Measurements from ENCODE around the gene CYP26A1.

CYP26A1 gene

GRCh38 chr10:93076871-93077270, 3.2 kb downstream of the CYP26A1 start:
- H3K27ac ChIP-seq, result no peak overlapping the region
- DNase-seq, result no peak
- H3K36me3 ChIP-seq, result no peaks in the 10 kb centered on the region
- H3K27me3 ChIP-seq, result peaks cover 0 to 41% of the 10 kb centered on the region in 2 donors
- H3K9me3 ChIP-seq, result no peaks in the 10 kb centered on the region
- no peak for TF ChIP-seq CTCF (IDR thresholded peaks at IDR 0.05)
- intact Hi-C loops (cut with DNase I; ENCODE audit: low total_unique reads), result no loop called here
- H3K4me1 ChIP-seq, result peaks cover 0 to 43% (median 41%) of the 10 kb centered on the region in 4 donors
- no peak overlapping the region for H3K4me3 ChIP-seq

GRCh38 chr10:93077860-93078337, 4.2 kb downstream of the CYP26A1 start:
- TF ChIP-seq CTCF (IDR thresholded peaks at IDR 0.05), result no peak
- Histone ChIP-seq H3K27me3 (peaks cover 0 to 31% of the 10 kb centered on the region in 2 donors), H3K27ac (no peak overlapping the region), H3K9me3 (no peaks in the 10 kb centered on the region), H3K4me1 (peaks cover 0 to 32% (median 31%) of the 10 kb centered on the region in 4 donors), H3K36me3 (no peaks in the 10 kb centered on the region), H3K4me3 (no peak overlapping the region)
- no peak for DNase-seq
- intact Hi-C loops (cut with DNase I; ENCODE audit: low total_unique reads), result no loop called here

- H3K36me3 ChIP-seq, result no peaks in the 10 kb centered on the region
- peaks cover 0 to 13% (median 12%) of the 10 kb centered on the region in 4 donors for H3K4me1 ChIP-seq
- H3K9me3 ChIP-seq, result no peaks in the 10 kb centered on the region
- no peak overlapping the region for H3K27ac ChIP-seq
- intact Hi-C loops (cut with DNase I; ENCODE audit: low total_unique reads), result loop anchor here (5.0 to 10.0 kb wide), 2 partner anchors 207 to 275 kb away; no protein-coding TSS in a partner anchor
- H3K27me3 ChIP-seq, result peaks cover 0 to 12% of the 10 kb centered on the region in 2 donors
- no peak for DNase-seq
- no peak overlapping the region for H3K4me3 ChIP-seq
- no peak for TF ChIP-seq CTCF (IDR thresholded peaks at IDR 0.05)
Measured at GRCh38 chr10:93079663-93080349, 6.1 kb downstream of the CYP26A1 start.

- peak; percentile 85 to 86 for TF ChIP-seq CTCF (IDR thresholded peaks at IDR 0.05)
- intact Hi-C loops (cut with DNase I; ENCODE audit: low total_unique reads), result loop anchor here (5.0 to 10.0 kb wide), 2 partner anchors 207 to 274 kb away; no protein-coding TSS in a partner anchor
- Histone ChIP-seq H3K36me3 (no peaks in the 10 kb centered on the region), H3K27ac (no peak overlapping the region), H3K4me1 (peaks cover 0 to 9% (median 8%) of the 10 kb centered on the region in 4 donors), H3K27me3 (peaks cover 0 to 5% of the 10 kb centered on the region in 2 donors), H3K4me3 (no peak overlapping the region), H3K9me3 (no peaks in the 10 kb centered on the region)
- DNase-seq, result no peak
Measured at GRCh38 chr10:93080350-93081046, 6.8 kb downstream of the CYP26A1 start.

GRCh38 chr10:93081318-93081717, 7.6 kb downstream of the CYP26A1 start:
- intact Hi-C loops (cut with DNase I; ENCODE audit: low total_unique reads), result loop anchor here (5.0 to 10.0 kb wide), 2 partner anchors 206 to 273 kb away; no protein-coding TSS in a partner anchor
- no peak overlapping the region for H3K27ac ChIP-seq
- no peaks in the 10 kb centered on the region for H3K27me3 ChIP-seq
- DNase-seq, result no peak
- no peak for TF ChIP-seq CTCF (IDR thresholded peaks at IDR 0.05)
- no peaks in the 10 kb centered on the region for H3K9me3 ChIP-seq
- H3K4me1 ChIP-seq, result peaks cover 0 to 9% (median 8%) of the 10 kb centered on the region in 4 donors
- no peak overlapping the region for H3K4me3 ChIP-seq
- no peaks in the 10 kb centered on the region for H3K36me3 ChIP-seq

All from tibial artery (tissue), 4 donors.